BJ (cell line): ENCODE results near the gene PHF24. TPM values are rescaled to one million over a fixed set of nuclear protein-coding genes. Genes with fewer than 3 reads are reported as not detected.

Experiments used
- CTCF ChIA-PET: fragments of 350-600 bp; formaldehyde crosslinking; extraction: SDS; loops from one replicate; lab custom pipeline; 2021; ENCODE audit warnings: antibody characterized with exemption, inconsistent platforms; lab: Yijun Ruan, JAX
- POLR2A ChIA-PET: fragments of 300-600 bp; sonication (Branson Sonifier 250); formaldehyde crosslinking; extraction: SDS; loops from one replicate; lab custom pipeline; 2021; ENCODE audit warnings: antibody characterized with exemption; lab: Charles Lee
- DNase-seq: peaks from one replicate; pipeline ENCODE4 v3.0.0-alpha.2; 2011; ENCODE audit warnings: low read depth
- H3K27me3 ChIP-seq: 2 replicates; pipeline ENCODE4 v1.6.0; 2011; ENCODE audit warnings: low read length; ENCODE audit not compliant: control insufficient read depth, insufficient read depth
- H3K36me3 ChIP-seq: 2 replicates; pipeline ENCODE4 v1.5.1; 2011; ENCODE audit warnings: low read length; ENCODE audit not compliant: control insufficient read depth, insufficient read depth
- H3K4me3 ChIP-seq: 2 replicates; pipeline ENCODE4 v1.5.1; 2011; ENCODE audit warnings: low read depth, mild to moderate bottlenecking, control low read depth, low read length
- polyA plus RNA-seq: library from polyadenylated mRNA; depleted of rRNA; stranded (reverse); fragments of >200 nt; gene quantifications from 2 replicates; pipeline ENCODE4 v1.2.3, GENCODE V29; 2011
- TF ChIP-seq, protein P1 (sequence below): IDR thresholded peaks from 2 replicates; pipeline ENCODE4 v1.5.1; 2011; ENCODE audit warnings: low read depth, mild to moderate bottlenecking, control low read depth, inconsistent platforms, low read length, moderate library complexity; ENCODE audit not compliant: insufficient read depth

PHF24 gene
- polyA plus RNA-seq, 1 experiment, result 0.09 TPM

DNA sequence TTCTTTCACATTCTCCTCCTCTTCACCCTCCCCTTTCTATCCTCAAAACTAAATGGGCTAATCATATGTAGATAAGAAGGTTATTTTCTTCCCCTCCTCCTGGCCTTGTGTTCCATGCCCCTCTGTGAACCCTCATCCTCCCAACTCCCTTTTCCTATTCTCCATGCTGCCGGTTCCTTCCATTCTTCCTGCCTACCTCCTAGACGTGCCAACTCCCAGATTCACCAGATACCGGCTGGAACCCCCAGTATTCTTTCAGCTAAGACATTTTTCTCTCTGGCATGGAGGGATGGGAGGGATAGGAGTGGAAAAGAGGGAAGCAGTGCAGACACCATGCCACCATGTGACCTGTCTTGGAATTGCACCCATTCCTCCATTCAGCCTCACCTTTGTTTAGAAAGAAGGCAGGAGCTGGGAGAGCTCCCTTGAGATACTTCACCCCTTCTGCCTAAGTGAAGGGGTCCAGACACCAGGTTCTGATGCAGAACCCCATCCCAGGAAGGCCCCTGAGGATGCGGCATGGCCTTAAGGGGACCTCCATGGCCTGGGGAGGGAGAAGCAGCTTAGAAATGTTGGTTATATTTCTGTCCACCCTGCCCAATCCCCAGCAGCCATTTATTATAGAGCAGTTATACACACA, 36.3 kb downstream of the PHF24 start:
- TF ChIP-seq, protein P1, sequence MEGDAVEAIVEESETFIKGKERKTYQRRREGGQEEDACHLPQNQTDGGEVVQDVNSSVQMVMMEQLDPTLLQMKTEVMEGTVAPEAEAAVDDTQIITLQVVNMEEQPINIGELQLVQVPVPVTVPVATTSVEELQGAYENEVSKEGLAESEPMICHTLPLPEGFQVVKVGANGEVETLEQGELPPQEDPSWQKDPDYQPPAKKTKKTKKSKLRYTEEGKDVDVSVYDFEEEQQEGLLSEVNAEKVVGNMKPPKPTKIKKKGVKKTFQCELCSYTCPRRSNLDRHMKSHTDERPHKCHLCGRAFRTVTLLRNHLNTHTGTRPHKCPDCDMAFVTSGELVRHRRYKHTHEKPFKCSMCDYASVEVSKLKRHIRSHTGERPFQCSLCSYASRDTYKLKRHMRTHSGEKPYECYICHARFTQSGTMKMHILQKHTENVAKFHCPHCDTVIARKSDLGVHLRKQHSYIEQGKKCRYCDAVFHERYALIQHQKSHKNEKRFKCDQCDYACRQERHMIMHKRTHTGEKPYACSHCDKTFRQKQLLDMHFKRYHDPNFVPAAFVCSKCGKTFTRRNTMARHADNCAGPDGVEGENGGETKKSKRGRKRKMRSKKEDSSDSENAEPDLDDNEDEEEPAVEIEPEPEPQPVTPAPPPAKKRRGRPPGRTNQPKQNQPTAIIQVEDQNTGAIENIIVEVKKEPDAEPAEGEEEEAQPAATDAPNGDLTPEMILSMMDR, result peak; percentile 66
- CTCF ChIA-PET, result interaction anchor here (0.5 to 4.1 kb wide), 19 partner anchors 9 to 1624 kb away, joined by 3 to 36 read pairs (median 4); partner anchors contain the start of genes FANCG, PIGO and VCP
- no peak overlapping the region for H3K4me3 ChIP-seq
- no peaks in the 10 kb centered on the region for H3K27me3 ChIP-seq
- POLR2A ChIA-PET, result no interaction called here
- no peak for DNase-seq
- H3K36me3 ChIP-seq, result peaks cover 15% of the 10 kb centered on the region

DNA sequence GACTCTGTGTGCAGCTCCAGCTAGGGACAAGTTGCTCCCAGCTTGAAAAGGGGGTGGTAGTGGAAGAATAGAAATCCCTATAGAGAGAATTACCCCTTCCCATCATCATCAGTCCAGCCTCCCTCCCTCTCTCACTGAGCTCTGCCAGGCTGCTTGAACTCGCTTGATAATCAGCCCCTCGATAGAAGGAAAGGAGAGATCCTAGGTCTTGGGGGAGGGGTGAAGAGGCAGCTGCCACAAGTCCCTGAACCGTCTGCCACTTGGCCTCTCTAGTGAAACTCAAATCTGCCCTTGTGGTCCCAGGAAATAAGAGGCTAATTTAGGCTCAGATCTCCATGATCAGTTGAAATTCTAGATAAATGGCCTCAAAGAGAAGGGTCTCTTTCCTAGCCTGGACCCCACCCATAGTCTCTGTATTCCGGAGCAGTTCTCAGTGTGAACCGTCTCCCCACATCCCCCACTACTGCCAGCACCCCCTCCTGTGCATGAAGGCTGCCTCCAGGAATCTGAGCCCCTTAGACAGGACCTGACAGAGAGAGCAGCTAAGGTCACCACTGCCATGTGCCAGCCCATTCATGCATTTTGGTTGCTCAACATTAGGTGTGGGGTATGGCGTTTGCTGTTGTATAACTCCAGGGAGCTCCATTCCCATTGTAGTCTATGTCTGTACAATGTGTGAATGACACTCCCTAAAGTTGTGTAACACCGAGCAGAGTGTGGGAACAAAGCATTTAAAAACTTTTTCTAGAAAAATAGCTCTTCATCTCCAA, 37.0 kb downstream of the PHF24 start:
- POLR2A ChIA-PET, result no interaction called here
- no peaks in the 10 kb centered on the region for H3K27me3 ChIP-seq
- DNase-seq, result no peak

DNA sequence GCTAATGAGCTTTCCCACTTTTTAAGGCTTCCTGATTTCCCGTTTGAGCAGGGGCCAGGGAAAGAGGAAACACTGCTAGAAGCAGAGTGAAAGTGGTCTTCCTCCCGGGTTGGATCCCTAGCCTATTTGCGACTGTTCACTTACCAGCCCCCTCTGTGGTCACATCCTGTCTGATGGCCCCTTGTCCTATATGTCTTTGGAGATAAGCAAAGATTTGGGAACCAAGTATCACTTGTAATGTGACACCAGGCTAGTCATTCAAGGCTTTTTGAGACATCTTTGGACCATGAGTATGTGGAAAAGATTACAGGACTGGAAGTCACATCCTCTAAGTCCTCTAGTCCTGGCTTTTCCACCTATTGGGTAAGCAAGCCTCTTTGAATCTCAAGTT, 37.6 kb downstream of the PHF24 start:
- POLR2A ChIA-PET, result no interaction called here
- H3K27me3 ChIP-seq, result no peaks in the 10 kb centered on the region
- DNase-seq, result no peak
- TF ChIP-seq, protein P1, result no peak
- CTCF ChIA-PET, result interaction anchor here (0.5 to 4.1 kb wide), 9 partner anchors 11 to 208 kb away, joined by 3 to 36 read pairs (median 5); partner anchors contain the start of gene FANCG
- peaks cover 17% of the 10 kb centered on the region for H3K36me3 ChIP-seq
- H3K4me3 ChIP-seq, result no peak overlapping the region

More for the DNA sequence above, 37.0 kb downstream of the PHF24 start:
- CTCF ChIA-PET, result interaction anchor here (0.5 to 4.1 kb wide), 20 partner anchors 8 to 1623 kb away, joined by 3 to 36 read pairs (median 4); partner anchors contain the start of genes FANCG, PIGO and VCP
- peaks cover 17% of the 10 kb centered on the region for H3K36me3 ChIP-seq
- H3K4me3 ChIP-seq, result no peak overlapping the region
- TF ChIP-seq, protein P1, result no peak

DNA sequence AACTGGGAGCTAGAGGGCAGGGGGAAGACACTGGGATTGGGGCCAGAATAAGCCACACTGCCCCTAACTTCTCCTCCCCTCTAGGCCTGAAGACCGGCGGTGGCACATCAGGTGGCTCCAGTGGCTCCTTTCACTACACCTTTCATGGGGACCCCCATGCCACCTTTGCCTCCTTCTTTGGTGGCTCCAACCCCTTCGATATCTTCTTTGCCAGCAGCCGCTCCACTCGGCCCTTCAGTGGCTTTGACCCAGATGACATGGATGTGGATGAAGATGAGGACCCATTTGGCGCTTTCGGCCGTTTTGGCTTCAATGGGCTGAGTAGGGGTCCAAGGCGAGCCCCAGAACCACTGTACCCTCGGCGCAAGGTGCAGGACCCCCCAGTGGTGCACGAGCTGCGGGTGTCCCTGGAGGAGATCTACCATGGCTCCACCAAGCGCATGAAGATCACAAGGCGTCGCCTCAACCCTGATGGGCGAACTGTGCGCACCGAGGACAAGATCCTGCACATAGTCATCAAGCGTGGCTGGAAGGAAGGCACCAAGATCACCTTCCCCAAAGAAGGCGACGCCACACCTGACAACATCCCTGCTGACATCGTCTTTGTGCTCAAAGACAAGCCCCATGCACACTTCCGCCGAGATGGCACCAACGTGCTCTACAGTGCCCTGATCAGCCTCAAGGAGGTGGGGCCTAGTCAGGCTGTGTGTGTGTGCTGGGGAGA, 38.3 kb downstream of the PHF24 start:
- CTCF ChIA-PET, result interaction anchor here (0.7 to 1.8 kb wide), 2 partner anchors 55 to 83 kb away, joined by 3 to 6 read pairs; partner anchors contain the start of gene FANCG
- POLR2A ChIA-PET, result no interaction called here
- no peak for DNase-seq
- no peak overlapping the region for H3K4me3 ChIP-seq
- TF ChIP-seq, protein P1, result no peak
- H3K27me3 ChIP-seq, result no peaks in the 10 kb centered on the region
- peaks cover 17% of the 10 kb centered on the region for H3K36me3 ChIP-seq

DNA sequence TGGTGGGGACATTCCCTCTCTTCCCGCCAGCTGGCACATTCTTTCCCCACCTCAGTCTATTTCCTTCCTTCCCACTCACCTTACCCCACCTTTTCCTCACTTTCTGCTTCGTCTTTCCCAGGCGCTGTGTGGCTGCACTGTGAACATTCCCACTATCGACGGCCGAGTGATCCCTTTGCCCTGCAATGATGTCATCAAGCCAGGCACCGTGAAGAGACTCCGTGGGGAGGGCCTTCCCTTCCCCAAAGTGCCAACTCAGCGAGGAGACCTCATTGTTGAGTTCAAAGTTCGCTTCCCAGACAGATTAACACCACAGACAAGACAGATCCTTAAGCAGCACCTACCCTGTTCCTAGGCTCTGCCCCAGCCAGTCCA, 38.8 kb downstream of the PHF24 start:
- ChIA-PET CTCF (interaction anchor here (1.3 kb wide), 1 partner anchor 12 kb away, joined by 4 read pairs; no protein-coding TSS in a partner anchor), POLR2A (no interaction called here)
- no peaks in the 10 kb centered on the region for H3K27me3 ChIP-seq
- TF ChIP-seq, protein P1, result no peak
- no peak overlapping the region for H3K4me3 ChIP-seq
- DNase-seq, result no peak
- peaks cover 17% of the 10 kb centered on the region for H3K36me3 ChIP-seq
